ENCODE measurements around the gene ITPKB.

- TF ChIP-seq CTCF (IDR thresholded peaks at IDR 0.05) (no peak), POLR2AphosphoS5 (IDR thresholded peaks at IDR 0.05; ENCODE audit: low read depth, low read length) (no peak), NFIC (IDR thresholded peaks at IDR 0.05; ENCODE audit: borderline replicate concordance) (no peak)
Observed at GRCh38 chr1:226589008-226589733, 149.9 kb downstream of the ITPKB start.
